Measurements from ENCODE around the gene BCAN.

Gene BCAN

GRCh38 chr1:156703741-156704140 is 61.8 kb downstream of the BCAN start:
- no peak overlapping the region for H3K4me3 ChIP-seq (ENCODE audit: low read depth, low read length)

GRCh38 chr1:156704166-156704711 is 62.3 kb downstream of the BCAN start:
- TF ChIP-seq CTCF (IDR thresholded peaks at IDR 0.05; ENCODE audit: low read depth, low read length): no peak

More at GRCh38 chr1:156703741-156704140, 61.8 kb downstream of the BCAN start:
- TF ChIP-seq CTCF (IDR thresholded peaks at IDR 0.05; ENCODE audit: low read depth, low read length): no peak

GRCh38 chr1:156704930-156705320 is 63.0 kb downstream of the BCAN start:
- TF ChIP-seq CTCF (IDR thresholded peaks at IDR 0.05; ENCODE audit: low read depth, low read length): no peak

More at GRCh38 chr1:156704166-156704711, 62.3 kb downstream of the BCAN start:
- peak overlapping the region; percentile 20 for H3K4me3 ChIP-seq (ENCODE audit: low read depth, low read length)

GRCh38 chr1:156705321-156705917 is 63.5 kb downstream of the BCAN start, which contains the start of gene CRABP2:
Gene CRABP2, minus strand, starts transcription at chr1:156705583. Its CDS starts 137 bp downstream, at chr1:156705446.
- peak within 1 kb of the TSS; percentile 20 for H3K4me3 ChIP-seq (ENCODE audit: low read depth, low read length)

More at GRCh38 chr1:156704930-156705320, 63.0 kb downstream of the BCAN start:
- H3K4me3 ChIP-seq (ENCODE audit: low read depth, low read length): peak overlapping the region; percentile 20

GRCh38 chr1:156705918-156706656 is 64.2 kb downstream of the BCAN start:
- peak; percentile 75 for TF ChIP-seq CTCF (IDR thresholded peaks at IDR 0.05; ENCODE audit: low read depth, low read length)
- H3K4me3 ChIP-seq (ENCODE audit: low read depth, low read length): peak overlapping the region; percentile 10

More at GRCh38 chr1:156705321-156705917, 63.5 kb downstream of the BCAN start, which contains the start of gene CRABP2:
- TF ChIP-seq CTCF (IDR thresholded peaks at IDR 0.05; ENCODE audit: low read depth, low read length): no peak

GRCh38 chr1:156706657-156707416 is 64.9 kb downstream of the BCAN start:
- no peak for TF ChIP-seq CTCF (IDR thresholded peaks at IDR 0.05; ENCODE audit: low read depth, low read length)
- no peak overlapping the region for H3K4me3 ChIP-seq (ENCODE audit: low read depth, low read length)

Measured in WI38 (cell line).